HG03139 (cell line): ENCODE data around the gene JAZF1.

Source experiments
- ATAC-seq: cut with Tn5 transposase; IDR thresholded peaks from one replicate; pipeline ENCODE4 v1.9.1; 2021; ENCODE audit not compliant: unreplicated experiment

Gene JAZF1

DNA sequence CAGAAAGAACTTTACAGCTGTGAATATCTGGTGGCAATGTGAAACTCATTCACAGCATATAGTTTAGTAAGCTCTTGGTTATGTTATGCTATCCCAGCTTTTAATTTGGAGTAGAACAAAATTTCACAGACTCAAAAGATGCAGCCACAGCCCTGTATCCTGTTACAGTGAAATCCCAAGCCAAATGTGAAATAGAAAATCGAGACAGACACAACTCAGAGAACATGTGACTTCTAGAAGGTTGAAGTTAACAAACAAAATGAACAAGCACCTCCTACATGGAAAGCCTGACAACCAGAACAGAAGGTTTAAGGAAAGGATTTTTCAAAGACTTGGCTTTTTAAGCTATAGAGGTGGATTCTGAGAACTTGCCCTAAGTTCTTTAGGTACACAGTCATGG, 39.6 kb downstream of the JAZF1 start:
- no peak for ATAC-seq

DNA sequence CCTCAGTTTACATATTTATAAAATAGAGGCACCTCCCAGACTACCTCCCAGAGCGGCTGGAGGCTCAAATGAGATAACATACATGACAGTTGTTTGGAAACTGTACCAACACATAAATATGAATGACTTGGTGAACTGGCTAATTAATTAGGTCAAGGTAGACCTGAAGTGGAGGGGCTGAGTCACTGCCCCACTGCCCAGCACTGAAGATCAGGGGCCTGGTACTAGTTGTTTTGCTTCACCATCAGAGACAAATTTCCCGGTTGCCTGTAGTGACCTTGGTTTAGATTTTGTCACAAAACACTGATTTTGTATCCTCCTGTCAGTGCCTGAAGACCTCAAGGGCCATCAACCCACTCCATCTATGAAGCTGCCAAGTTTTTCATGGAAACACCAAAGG, 41.8 kb downstream of the JAZF1 start:
- no peak for ATAC-seq

DNA sequence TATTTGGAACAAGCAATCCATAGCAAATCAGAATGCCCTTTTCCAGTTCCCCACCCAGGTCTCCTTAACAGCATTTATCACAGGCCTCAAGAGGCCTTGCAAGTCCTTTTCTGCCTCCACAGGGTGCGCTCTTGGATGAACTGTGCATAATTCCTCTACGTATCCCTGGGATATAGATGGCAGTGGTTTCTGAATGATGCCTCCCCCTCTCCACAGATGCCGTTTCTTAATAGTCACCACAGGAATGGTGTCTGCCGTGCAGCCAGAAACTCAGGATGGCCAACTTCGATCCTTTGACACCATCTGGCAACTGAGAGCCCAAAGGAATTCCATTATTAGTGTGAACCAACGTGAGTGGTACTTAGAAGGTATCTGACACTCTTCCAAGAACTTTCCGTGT, 43.1 kb downstream of the JAZF1 start:
- ATAC-seq = no peak

DNA sequence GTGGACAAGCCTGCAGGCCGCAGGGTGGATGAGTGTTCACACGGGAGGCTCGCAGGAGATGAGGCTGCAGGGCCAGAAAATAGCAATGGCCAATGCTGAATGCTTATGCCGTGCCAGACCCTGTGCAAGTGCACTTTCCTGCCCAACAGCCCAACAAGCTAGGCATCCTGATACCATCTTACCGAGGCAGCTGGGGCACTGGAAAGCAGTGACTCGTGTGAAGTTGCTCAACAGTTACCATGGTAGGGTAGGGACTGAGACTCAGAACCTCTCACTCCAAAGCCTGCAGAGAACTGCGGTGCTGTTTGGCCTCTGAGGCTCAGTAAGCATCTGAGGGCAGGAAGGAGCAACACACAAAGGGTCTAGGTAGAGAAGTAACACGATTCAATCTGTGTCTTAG, 43.7 kb downstream of the JAZF1 start:
- ATAC-seq = no peak

DNA sequence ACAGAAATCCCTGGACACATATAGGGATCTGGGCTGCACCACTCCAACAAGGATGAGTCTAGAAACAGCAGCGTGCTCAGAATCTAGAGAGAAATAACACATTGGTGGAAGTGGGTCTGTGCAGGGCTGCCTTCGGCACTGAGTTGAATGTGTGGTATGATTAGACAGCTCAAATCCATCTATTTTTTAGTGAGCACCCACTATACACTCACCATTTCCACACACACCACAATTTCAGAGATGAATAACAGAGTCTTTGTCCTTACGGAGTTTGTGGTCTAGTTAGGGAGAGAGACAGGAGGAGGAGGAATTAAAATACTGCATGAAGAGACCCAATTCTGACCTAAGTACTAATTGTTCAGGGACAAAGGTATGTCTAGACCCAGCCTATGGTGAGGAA, 44.2 kb downstream of the JAZF1 start:
- no peak for ATAC-seq

DNA sequence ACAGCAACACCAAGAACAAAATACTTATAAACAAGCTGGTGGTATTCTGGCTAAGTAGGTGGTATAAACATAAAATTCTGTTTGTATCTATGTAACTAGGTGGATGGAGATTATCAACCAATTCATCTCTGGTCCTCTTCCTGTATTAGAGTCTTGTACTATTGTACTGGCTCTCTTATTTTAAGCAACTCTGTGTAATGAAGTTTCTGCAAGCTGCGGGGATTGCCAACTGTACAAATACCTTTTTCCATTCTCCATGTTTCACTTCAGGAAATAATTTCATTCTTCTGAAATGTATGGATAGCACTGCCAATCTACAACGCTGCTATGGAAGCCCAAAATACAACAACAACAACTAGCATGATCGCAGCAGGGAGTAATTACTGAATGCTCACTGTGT, 44.8 kb downstream of the JAZF1 start:
- ATAC-seq = no peak

DNA sequence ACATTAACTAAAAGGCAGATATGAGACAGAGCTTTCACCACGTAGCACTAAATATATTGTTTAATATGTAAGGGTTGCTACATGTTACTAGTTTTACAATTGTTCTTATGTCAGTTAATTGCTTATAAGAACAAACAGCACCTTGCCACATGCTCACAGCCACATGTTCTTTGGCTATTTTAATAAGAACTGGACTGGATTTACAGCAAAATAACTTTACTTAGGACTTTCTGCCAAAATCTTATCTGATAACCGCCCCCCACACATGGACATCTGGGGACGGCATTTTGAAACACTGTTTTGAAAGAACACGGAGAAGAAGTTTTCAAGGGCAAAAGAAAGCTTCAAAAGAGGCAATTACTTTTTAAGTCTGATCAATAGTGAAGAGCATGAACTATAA, 45.3 kb downstream of the JAZF1 start:
- no peak for ATAC-seq

DNA sequence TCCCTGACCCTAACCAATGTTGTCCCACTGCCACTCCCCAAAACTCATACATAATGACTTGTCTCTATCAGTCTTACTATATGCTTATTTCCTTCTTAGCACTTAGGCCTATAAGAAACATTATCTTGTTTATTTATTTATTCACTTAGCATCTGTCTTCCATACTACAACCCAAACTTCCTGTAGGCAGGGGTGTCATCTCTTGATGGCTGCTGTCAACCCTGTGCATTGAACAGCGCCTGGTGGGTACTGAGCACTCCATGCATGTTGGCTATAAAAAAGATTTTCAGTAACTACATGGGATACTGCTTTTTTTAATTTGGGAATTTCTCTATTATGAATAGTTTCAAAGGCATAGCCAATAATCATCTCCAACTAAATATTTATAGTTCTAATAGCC, 46.7 kb downstream of the JAZF1 start:
- ATAC-seq = no peak

DNA sequence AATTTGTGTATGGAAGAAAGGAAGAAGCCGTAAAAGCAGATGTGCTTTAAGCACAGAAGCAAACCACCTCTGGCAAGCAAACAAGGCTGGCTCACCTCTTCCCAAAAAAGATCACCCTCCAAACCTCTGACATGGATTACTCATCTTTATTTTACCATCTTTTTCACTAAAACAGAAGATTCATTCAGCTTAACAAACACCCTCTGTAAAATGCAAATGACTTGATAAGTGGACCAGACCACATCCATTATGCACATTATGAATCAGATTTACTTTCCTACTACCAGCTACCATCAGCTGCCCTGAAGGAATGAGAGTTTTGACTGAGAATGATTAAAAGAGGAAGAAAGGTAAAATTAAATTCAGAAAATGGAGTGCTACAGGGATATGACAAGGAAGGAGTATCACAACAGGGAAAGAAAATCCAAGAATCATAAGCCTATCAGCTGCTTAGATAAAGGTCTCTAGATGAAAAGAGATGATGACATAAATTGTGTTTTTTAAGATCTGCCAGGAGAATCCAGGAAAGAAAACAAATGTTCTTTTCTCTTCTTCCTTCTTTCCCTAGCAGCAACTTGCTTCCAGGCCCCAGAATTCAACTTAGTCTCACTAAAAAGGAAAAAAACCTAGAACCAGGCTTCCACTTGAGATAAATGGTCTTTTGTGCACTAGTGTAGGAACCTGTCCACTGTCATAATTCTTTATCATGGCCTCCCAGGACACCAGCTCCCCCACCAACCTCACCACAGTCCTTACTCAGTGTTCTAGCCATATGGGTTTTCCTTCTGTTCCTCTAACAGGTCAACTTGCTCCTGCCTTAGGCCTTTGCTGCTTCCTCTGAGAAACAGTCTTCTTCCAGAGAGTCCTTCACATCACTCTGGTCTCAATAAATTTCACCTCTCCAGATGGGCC, 47.4 kb downstream of the JAZF1 start:
- ATAC-seq = no peak

DNA sequence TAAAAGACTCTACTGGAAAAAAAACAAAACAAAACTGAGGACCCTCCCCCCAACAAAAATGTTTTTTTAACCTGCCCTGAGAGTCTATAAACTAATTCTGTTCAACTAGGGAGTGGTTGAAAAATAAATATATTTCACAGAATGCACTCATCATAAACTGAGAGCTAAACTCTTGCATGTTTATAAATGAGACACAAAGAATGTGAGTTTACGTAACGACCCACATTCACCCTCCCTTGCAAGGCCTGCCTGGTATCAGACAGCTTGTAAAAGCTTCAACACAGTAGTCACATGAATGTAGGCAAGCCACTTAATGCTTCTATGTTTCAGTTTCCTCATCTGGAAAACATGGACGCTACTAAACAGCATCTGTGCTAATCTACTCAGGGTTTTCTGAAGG, 50.3 kb downstream of the JAZF1 start:
- ATAC-seq = no peak

DNA sequence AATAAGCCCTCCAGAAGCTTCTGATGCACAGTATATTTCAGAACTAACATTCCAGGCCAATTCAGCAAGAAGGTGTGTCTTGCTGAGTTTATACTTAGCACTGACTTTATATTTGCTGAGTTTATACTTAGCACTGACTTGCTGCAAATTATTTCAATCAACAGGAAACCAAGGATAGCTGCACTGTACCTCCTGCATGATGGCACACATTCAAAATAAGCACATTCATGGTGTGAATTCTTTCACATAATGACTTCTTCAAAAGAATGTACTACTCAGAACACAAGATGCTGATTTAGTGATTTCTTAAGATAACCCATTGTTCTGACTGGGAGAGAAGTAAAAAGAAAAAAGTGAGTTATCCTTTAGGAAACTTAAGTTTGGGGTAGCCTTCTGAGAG, 52.0 kb downstream of the JAZF1 start:
- no peak for ATAC-seq

DNA sequence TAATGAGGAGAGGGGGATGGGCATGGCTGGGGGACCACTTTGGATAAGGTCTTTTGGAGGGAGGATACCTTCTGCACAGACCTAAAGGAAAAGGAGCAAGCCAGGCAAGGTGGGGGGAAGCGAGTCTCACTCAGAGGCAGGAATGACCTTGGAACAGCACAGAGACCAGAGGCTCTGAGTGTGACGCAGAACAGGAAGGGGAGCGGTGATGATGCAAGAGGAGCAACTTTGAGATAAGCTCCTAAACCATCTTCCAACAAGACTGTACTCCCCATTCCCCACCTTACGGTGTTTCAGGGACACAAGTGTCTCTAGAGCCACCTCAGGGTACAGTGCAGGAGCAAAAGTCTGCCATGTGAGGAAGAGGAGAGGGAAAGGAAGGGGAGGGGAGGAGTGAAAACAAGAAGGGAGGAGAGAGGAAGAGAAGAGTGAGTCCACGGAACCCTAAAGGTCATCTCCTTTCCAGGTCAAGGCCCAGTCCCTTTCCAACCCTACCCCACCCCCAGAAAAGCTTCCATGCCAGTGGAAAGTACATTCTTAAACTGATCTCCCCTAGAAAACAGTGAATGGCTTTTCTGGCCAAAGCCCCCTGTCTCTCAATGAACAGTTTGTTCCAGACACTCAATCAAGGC, 54.1 kb downstream of the JAZF1 start:
- no peak for ATAC-seq

DNA sequence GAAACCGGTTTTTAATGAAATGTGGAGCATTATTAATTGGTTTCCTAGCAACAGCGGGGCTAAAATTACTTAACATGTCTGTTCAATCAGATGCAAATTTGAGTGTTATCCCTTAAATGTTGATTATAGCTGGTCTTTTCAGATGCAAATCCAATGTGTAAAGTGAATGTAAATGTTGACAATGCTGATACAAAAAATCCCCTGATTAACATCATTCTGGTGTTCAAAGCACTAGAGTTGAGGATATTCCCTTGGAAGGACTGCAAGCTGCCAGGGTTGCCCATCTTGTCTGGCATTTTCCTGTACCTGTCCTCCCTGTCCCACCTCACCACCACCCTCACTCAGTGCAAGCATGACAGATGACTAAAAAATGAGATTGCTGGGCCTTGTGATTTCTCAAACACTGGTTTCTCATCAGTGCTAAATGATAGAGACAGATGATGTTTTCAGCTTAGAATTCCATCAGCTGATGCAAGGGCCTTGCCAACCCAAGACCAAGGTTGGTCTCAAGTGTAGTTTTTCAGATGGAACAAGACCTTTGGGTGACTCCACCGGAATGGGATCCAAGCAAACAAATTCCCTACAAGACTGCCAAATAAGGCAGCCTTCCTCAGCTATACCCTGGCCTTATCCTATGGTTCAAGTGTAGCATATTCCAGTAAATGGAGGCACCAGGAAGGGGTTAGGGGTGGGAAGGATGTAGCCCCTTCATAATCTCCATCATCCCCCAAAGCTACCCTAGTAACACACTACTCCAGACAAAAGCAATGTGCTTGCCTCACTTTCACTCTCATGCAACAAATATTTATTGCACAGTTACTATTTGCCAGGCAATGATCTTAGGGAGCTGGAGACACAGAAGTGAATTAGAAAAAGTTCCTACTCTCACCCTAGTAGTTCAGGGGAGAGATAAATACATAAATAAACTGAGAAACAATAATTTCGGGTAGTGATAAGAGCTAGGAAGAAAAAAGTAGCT, 54.9 kb downstream of the JAZF1 start:
- no peak for ATAC-seq

DNA sequence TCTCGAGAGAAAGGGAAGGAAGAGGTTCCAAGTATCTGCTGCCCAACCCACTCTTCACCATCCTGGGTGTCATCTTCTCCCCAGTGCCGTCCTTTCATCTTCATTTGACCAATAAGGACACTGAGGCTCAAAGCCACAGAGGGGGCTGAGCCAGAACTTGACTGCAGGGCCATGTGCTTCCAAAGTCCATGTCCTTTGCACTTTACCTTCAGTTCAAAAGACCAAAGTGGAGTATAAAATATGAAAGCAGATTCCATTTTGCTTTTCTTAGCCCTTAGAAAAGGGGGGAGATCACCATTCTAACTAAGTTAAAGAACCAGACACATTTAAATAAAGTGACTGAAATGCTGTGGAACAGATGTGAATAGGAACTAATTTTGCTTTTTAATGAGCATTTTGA, 56.2 kb downstream of the JAZF1 start:
- no peak for ATAC-seq

DNA sequence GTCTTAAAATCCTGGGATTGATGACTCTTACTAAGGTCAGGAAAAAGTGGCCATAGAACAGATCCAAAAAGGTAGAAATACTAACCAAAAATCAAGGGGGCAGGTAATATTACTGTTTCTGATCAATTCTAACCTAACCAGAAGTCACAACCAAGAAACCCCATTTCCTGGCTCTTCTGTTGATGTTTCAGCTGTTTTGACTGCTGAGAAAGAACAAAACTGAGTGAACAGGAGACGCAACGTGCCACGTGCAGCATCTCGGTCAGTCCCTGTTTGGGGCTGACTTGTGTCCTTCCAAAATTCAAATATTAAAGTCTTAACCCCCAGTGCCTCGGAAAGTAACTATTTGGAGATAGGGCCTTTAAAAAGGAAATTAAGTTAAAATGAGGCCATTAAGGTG, 56.8 kb downstream of the JAZF1 start:
- no peak for ATAC-seq

DNA sequence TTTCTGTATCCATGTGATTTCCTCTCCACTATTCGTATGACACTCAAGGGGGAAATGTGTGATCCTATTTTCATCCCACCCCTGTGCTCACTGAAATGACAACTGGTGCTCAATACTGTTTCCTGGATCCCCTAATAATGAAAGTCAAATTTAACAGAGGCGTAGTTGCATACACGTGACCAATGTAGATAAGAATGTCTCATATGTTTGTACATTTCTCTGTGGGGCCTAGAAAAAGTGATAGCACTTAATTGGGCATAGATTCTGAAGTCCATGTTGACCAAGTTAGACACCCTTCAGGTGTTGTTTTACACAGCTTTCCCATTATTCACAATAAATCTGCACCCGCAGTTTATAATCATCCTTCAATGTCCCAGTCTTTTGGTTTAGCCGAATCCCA, 59.1 kb downstream of the JAZF1 start:
- ATAC-seq = no peak

DNA sequence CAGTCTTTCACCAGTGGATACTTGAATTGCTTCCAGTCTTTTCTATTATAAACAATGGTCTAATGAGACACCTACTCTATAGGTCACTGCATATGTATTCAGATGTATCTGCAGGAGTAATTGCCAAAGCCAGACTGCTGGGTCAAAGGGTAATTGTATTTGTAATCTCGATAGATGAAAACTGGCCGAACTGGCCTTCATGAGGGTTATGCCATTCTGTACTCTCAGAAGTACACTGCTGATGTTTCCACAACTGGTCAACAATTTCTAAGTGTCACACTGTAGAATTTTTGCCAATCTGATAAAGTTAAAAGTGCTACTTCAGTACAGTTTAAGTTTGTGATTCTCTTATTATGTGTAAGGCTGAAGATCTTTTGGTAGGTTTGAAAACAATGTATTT, 64.6 kb downstream of the JAZF1 start:
- ATAC-seq = no peak

DNA sequence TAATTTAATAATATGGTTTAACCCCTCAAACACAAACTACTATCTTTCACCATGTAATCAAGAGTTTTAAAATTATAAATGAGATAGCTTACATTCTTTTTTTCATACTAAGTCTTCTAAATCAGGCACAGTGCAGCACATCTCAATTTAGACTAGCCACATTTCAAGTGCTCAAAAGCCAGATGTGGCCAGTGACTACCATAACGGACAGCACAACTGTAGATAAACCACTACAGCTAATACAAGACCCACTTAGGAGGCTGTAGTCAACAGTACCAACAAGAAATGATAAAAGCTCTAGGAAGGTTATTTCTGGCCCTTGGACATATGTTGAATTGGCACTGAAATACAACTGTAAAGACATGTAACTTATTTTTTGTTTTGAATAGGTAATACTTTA, 65.3 kb downstream of the JAZF1 start:
- no peak for ATAC-seq

DNA sequence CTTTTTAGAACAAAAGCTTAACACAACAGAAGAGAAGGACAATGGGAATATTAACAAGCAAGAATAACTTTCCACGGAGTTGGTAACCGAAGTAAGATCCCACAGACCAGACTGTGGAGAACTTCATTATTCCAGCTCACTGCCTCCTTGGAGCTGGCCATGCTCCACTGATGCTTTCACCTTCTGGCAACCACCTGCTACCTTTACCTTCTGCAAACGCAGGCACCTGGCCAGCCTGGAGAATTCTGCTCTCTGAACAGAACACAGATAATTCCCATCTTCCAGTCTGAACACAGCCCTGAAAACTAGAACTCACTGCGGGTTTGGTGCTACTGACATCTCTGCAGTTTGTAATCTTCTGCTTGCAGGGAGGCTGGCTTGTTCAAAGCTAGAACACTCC, 66.5 kb downstream of the JAZF1 start:
- ATAC-seq = no peak

DNA sequence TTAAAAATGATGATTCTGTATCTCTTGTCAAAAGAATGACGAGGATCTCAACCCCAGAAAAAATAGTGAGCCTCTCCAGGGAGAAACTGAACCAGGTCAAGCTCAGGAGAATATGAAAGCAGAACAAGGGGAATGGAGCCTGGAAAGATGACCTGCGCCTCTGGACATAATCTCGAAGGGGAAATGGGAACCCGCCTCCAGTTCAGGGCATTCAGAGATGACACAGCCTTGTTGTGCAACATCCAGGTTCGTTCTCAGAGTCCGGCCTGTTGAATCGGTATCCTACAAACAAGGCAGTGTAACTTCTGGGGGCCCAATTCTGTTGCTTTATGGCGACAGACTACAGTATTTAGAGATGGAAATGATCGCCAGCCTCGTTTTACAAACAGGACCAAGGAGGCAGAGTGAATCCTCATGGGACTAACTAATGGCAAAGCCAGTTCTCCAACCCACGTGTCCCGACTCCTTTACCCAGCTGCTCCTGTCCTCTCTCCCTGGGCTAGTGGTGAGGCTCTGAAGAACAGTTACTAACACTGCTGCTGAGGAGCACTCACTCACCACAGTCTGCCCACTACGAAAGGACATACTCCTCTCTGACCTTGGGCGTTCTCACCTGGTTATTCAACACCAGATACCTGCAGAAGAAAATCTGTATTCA, 67.6 kb downstream of the JAZF1 start:
- no peak for ATAC-seq

DNA sequence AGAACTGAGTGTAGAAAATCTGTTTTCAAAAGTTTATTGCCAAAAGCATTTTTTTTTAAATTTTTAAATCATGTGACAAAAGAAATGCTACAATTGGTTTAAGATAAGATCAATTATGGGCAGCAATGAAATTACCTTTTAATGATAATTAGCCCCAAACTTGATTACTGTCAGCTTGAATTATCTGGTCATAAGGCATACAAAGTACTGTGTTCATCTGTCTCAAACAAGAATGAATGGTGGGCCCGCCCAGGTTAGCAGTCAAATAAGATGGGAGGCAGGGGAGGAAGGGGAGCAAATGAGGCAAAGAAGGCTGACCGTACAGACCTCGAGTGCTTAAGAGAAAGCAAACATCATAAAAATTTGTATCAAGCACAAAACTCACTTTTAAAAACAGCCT, 68.1 kb downstream of the JAZF1 start:
- ATAC-seq = no peak
